Testis (tissue), 2 donors: ENCODE measurements around the gene TYK2.

ENCODE experiments used
- POLR2A ChIP-seq: fragments of 450-650 bp; IDR thresholded peaks from one replicate; pipeline ENCODE4 v1.6.1; 2017; ENCODE audit warnings: antibody characterized with exemption, mild to moderate bottlenecking, moderate library complexity
- TF ChIP-seq, protein P1 (sequence below), 3 experiments: fragments of 450-650 bp in 2 of 3; fragments of 200-600 bp in 1 of 3; sonication (generic) in 1 of 3; IDR thresholded peaks; one replicate each; pipeline ENCODE4 v1.5.1; 2016 to 2019; ENCODE audit warnings: antibody characterized with exemption in 3 of 3, mild to moderate bottlenecking in 2 of 3, moderate library complexity in 1 of 3

DNA sequence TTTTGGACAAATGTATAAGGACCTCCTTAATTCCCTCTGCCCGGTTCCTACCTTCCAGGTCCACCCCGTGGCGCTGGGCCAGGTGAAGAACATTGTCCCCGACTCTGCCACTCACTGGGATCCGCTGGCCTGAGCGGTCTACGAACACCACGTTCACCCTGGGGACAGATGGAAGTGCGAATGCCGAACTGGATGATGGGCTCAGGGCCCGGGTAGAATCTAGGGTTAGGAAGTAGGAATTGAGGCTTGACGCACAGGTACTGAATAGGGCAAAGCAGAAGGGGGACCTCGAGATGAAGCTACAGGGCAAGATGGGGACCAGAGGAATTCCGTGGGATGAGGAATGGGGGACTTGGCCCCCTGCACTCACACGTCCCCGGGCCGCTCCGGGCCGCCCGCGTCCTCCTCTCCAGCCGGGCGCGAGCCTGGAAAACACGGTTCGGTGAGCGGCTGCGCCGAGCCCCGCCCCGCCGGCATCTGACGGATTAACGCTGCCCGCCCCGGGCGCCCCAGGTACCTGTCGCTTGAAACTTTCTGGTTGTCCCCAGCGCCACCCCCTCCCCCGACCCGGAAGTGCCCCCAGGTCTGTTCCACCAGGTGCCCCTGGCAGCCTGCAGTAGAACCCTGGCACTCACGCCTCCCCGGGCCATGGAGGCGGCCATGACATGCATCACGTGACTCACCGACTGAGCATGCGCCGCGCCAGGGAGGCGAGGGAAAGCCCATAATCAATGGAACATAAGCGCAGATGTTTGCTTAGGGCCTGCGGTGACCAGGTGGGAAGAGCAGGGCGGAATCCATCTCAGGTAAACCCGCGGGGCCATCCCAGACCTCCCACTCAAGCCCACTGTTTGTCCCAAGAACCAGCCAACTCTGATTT, 64.8 kb downstream of the TYK2 start, which contains the start of gene FDX2:
- TF ChIP-seq, protein P1, sequence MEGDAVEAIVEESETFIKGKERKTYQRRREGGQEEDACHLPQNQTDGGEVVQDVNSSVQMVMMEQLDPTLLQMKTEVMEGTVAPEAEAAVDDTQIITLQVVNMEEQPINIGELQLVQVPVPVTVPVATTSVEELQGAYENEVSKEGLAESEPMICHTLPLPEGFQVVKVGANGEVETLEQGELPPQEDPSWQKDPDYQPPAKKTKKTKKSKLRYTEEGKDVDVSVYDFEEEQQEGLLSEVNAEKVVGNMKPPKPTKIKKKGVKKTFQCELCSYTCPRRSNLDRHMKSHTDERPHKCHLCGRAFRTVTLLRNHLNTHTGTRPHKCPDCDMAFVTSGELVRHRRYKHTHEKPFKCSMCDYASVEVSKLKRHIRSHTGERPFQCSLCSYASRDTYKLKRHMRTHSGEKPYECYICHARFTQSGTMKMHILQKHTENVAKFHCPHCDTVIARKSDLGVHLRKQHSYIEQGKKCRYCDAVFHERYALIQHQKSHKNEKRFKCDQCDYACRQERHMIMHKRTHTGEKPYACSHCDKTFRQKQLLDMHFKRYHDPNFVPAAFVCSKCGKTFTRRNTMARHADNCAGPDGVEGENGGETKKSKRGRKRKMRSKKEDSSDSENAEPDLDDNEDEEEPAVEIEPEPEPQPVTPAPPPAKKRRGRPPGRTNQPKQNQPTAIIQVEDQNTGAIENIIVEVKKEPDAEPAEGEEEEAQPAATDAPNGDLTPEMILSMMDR (IDR thresholded peaks at IDR 0.05), result peak in 1 of 3 experiments; percentile 16
- TF ChIP-seq POLR2A, result no peak
